Measurements from ENCODE around the gene ITGA8.

GRCh38 chr10:15562116-15562515 is 157.6 kb downstream of the ITGA8 start:
- TF ChIP-seq CTCF (IDR thresholded peaks at IDR 0.05) (no peak), POLR2A (IDR thresholded peaks at IDR 0.05) (no peak)
